ENCODE results near the gene SAYSD1. TPM values are rescaled to one million over a fixed set of nuclear protein-coding genes. Genes with fewer than 3 reads are reported as not detected.

The SAYSD1 gene
- polyA plus RNA-seq, 3 donors = 4.3 to 15.5 (median 12.0) TPM

- 0% methylated on average over 1 of the region's 3 CpGs for WGBS (ENCODE audit: insufficient coverage)
- H3K4me1 ChIP-seq (ENCODE audit: control insufficient read depth in 1 of 2, insufficient read depth in 2 of 2, low read length in 2 of 2) = no peaks in the 10 kb centered on the region
- H3K36me3 ChIP-seq (replicated peaks in 1 of 2; ENCODE audit: control insufficient read depth in 1 of 2, insufficient read depth in 2 of 2, low read length in 2 of 2) = no peaks in the 10 kb centered on the region
- H3K9me3 ChIP-seq (replicated peaks in 1 of 2; ENCODE audit: control insufficient read depth in 1 of 2, insufficient read depth in 1 of 2, low read length in 2 of 2) = no peaks in the 10 kb centered on the region
- H3K9me3 Mint-ChIP-seq = peaks cover 0 to 1% (median 0%) of the 10 kb centered on the region in 7 donors
- H3K4me2 ChIP-seq (replicated peaks; ENCODE audit: extremely low read depth, low read length, poor library complexity, severe bottlenecking) = no peak overlapping the region
- no peak overlapping the region for H2AFZ ChIP-seq (ENCODE audit: insufficient read depth, low read depth, low read length, poor library complexity, severe bottlenecking)
- H3K27me3 Mint-ChIP-seq (ENCODE audit: low read depth in 3 of 3) = peaks cover 6 to 19% (median 9%) of the 10 kb centered on the region in 3 donors
- H3K27me3 ChIP-seq (ENCODE audit: control insufficient read depth in 2 of 2, insufficient read depth in 2 of 2, low read length in 2 of 2) = no peaks in the 10 kb centered on the region
- no peak overlapping the region for H3K27ac Mint-ChIP-seq
- H3K4me3 Mint-ChIP-seq = no peak overlapping the region
- no peaks in the 10 kb centered on the region for H3K79me2 ChIP-seq (ENCODE audit: insufficient read depth, low read length)
- H4K20me1 ChIP-seq (ENCODE audit: insufficient read depth, low read length) = no peaks in the 10 kb centered on the region
- H3K4me1 Mint-ChIP-seq = peaks cover 5% of the 10 kb centered on the region
- no peak overlapping the region for H3K4me3 ChIP-seq (replicated peaks in 1 of 3; ENCODE audit: low read depth in 2 of 3, low read length in 3 of 3)
- no peaks in the 10 kb centered on the region for H3K36me3 Mint-ChIP-seq
- intact Hi-C loops (cut with micrococcal nuclease) = no loop called here
- H3K27ac ChIP-seq (ENCODE audit: low read depth in 1 of 2, low read length in 2 of 2) = no peak overlapping the region
- DNase-seq = no peak
- no peak for TF ChIP-seq CTCF (IDR thresholded peaks at IDR 0.05)
- no peak overlapping the region for H3K9ac ChIP-seq (ENCODE audit: insufficient read depth, low read length, poor library complexity, severe bottlenecking)
Observed at GRCh38 chr6:39151211-39151610, 36.2 kb upstream of the SAYSD1 start.

GRCh38 chr6:39144481-39145173, 29.6 kb upstream of the SAYSD1 start:
- no peaks in the 10 kb centered on the region for H3K79me2 ChIP-seq (ENCODE audit: insufficient read depth, low read length)
- H3K36me3 ChIP-seq (replicated peaks in 1 of 2; ENCODE audit: control insufficient read depth in 1 of 2, insufficient read depth in 2 of 2, low read length in 2 of 2) = no peaks in the 10 kb centered on the region
- no peak overlapping the region for H3K4me3 ChIP-seq (replicated peaks in 1 of 3; ENCODE audit: low read depth in 2 of 3, low read length in 3 of 3)
- H3K36me3 Mint-ChIP-seq = no peaks in the 10 kb centered on the region
- peaks cover 0 to 11% (median 0%) of the 10 kb centered on the region in 7 donors for H3K9me3 Mint-ChIP-seq
- no peak overlapping the region for H3K27ac Mint-ChIP-seq
- H3K27me3 Mint-ChIP-seq (ENCODE audit: low read depth in 3 of 3) = peaks cover 9 to 28% (median 9%) of the 10 kb centered on the region in 3 donors
- no peak overlapping the region for H3K9ac ChIP-seq (ENCODE audit: insufficient read depth, low read length, poor library complexity, severe bottlenecking)
- no peak for DNase-seq
- H3K4me1 ChIP-seq (ENCODE audit: control insufficient read depth in 1 of 2, insufficient read depth in 2 of 2, low read length in 2 of 2) = no peaks in the 10 kb centered on the region
- H3K4me2 ChIP-seq (replicated peaks; ENCODE audit: extremely low read depth, low read length, poor library complexity, severe bottlenecking) = no peak overlapping the region
- H2AFZ ChIP-seq (ENCODE audit: insufficient read depth, low read depth, low read length, poor library complexity, severe bottlenecking) = no peak overlapping the region
- H3K9me3 ChIP-seq (replicated peaks in 1 of 2; ENCODE audit: control insufficient read depth in 1 of 2, insufficient read depth in 1 of 2, low read length in 2 of 2) = no peaks in the 10 kb centered on the region
- WGBS (ENCODE audit: insufficient coverage) = no CpG with 5 or more reads among the region's 1 CpG
- TF ChIP-seq CTCF (IDR thresholded peaks at IDR 0.05) = no peak
- no peaks in the 10 kb centered on the region for H4K20me1 ChIP-seq (ENCODE audit: insufficient read depth, low read length)
- intact Hi-C loops (cut with micrococcal nuclease) = no loop called here
- no peaks in the 10 kb centered on the region for H3K4me1 Mint-ChIP-seq
- no peaks in the 10 kb centered on the region for H3K27me3 ChIP-seq (ENCODE audit: control insufficient read depth in 2 of 2, insufficient read depth in 2 of 2, low read length in 2 of 2)
- no peak overlapping the region for H3K27ac ChIP-seq (ENCODE audit: low read depth in 1 of 2, low read length in 2 of 2)
- no peak overlapping the region for H3K4me3 Mint-ChIP-seq

All from CD14-positive monocyte (primary cell).